HCT116 (cell line): Measurements from ENCODE around the gene DPP4. TPM values are rescaled to one million over a fixed set of nuclear protein-coding genes. Genes with fewer than 3 reads are reported as not detected.

Experiments used
- ATAC-seq: fragments of 200-7000 bp; cut with Tn5 transposase; 2 replicates; pipeline ENCODE4 v1.9.1; 2020; ENCODE audit warnings: mild to moderate bottlenecking, moderate library complexity
- BruUV-seq: library from RNA; stranded (reverse); fragments of 400-500 nt; replicated peaks from 2 replicates; lab custom pipeline; 2021; lab: Mats Ljungman, UMichigan
- CTCF ChIA-PET: fragments of 300-600 bp; sonication (Branson Sonifier 250); formaldehyde crosslinking; loops from one replicate; lab custom pipeline; 2021; ENCODE audit warnings: antibody characterized with exemption; lab: Charles Lee
- POLR2A ChIA-PET: fragments of 300-600, 350-600 bp; sonication (Branson Sonifier 250); formaldehyde crosslinking; loops from one replicate; lab custom pipeline; 2021; ENCODE audit warnings: antibody characterized with exemption; lab: Charles Lee
- RAD21 ChIA-PET, 2 experiments: fragments of 300-600 bp; sonication (Branson Sonifier 250); formaldehyde crosslinking; loops; one replicate each; lab custom pipeline; 2023; ENCODE audit warnings: low total read pairs in 2 of 2; ENCODE audit not compliant: uncharacterized antibody in 2 of 2, unreplicated experiment in 2 of 2, low non-redundant PET in 1 of 2; lab: Charles Lee
- DNase-seq: peaks from one replicate; pipeline ENCODE4 v3.0.0-alpha.2; 2010; ENCODE audit warnings: low read depth, low spot score
- H2AFZ ChIP-seq: fragments of 200-600 bp; shearing (Covaris generic), sonication (generic); 2 replicates; pipeline ENCODE4 v1.6.1; 2017; ENCODE audit warnings: low read depth, mixed run types, mixed read lengths, antibody characterized with exemption, low read length; ENCODE audit not compliant: poor library complexity, severe bottlenecking
- H3K27ac ChIP-seq: 2 replicates; pipeline ENCODE4 v1.5.1; 2012; ENCODE audit warnings: low read depth, low read length
- H3K27me3 ChIP-seq: fragments of 200-600 bp; sonication (generic); 2 replicates; pipeline ENCODE4 v1.6.1; 2016; ENCODE audit warnings: mixed run types, low read length, mixed read lengths; ENCODE audit not compliant: insufficient read depth
- H3K36me3 ChIP-seq, 2 experiments: fragments of 200-500 bp in 1 of 2; fragments of 200-600 bp in 1 of 2; sonication (Bioruptor generic) in 1 of 2; sonication (generic) in 1 of 2; 2 replicates each; pipeline versions ENCODE4 v1.5.1 to v1.6.1; 2014 to 2016; ENCODE audit warnings: low read length in 2 of 2, inconsistent platforms in 1 of 2, mixed read lengths in 1 of 2, mixed run types in 1 of 2; ENCODE audit not compliant: insufficient read depth in 2 of 2, control insufficient read depth in 1 of 2
- H3K4me1 ChIP-seq, 2 experiments: fragments of 200-600 bp in 1 of 2; sonication (generic) in 1 of 2; 2 replicates each; pipeline versions ENCODE4 v1.5.1 to v1.6.1; 2012 to 2017; ENCODE audit warnings: low read length in 2 of 2, inconsistent platforms in 1 of 2, mild to moderate bottlenecking in 1 of 2, mixed read lengths in 1 of 2, mixed run types in 1 of 2, moderate library complexity in 1 of 2; ENCODE audit not compliant: insufficient read depth in 2 of 2, control insufficient read depth in 1 of 2
- H3K4me2 ChIP-seq: fragments of 200-600 bp; sonication (generic); 2 replicates; pipeline ENCODE4 v1.6.1; 2017; ENCODE audit warnings: mixed run types, low read length, mixed read lengths
- H3K4me3 ChIP-seq, 2 experiments: fragments of 200-600 bp in 1 of 2; sonication (generic) in 1 of 2; replicated peaks in 1 of 2; 2 replicates each; pipeline ENCODE4 v1.5.1; 2011 to 2016; ENCODE audit warnings: low read length in 2 of 2, control low read depth in 1 of 2, low read depth in 1 of 2, mild to moderate bottlenecking in 1 of 2, mixed read lengths in 1 of 2, mixed run types in 1 of 2
- H3K79me2 ChIP-seq: fragments of 200-600 bp; sonication (generic); 2 replicates; pipeline ENCODE4 v1.6.1; 2017; ENCODE audit warnings: mild to moderate bottlenecking, mixed run types, low read length, moderate library complexity, mixed read lengths; ENCODE audit not compliant: insufficient read depth
- H3K9ac ChIP-seq: fragments of 200-600 bp; sonication (generic); 2 replicates; pipeline ENCODE4 v1.6.1; 2016; ENCODE audit warnings: low read length, mixed read lengths
- H3K9me2 ChIP-seq: fragments of 200-600 bp; sonication (generic), shearing (Covaris generic); 2 replicates; pipeline ENCODE4 v1.6.1; 2017; ENCODE audit warnings: mixed run types, mild to moderate bottlenecking, moderate library complexity; ENCODE audit not compliant: insufficient read depth
- H3K9me3 ChIP-seq, 2 experiments: fragments of 200-500 bp in 1 of 2; fragments of 200-600 bp in 1 of 2; sonication (Bioruptor generic) in 1 of 2; sonication (generic) in 1 of 2; 2 replicates each; pipeline ENCODE4 v1.6.1; 2014 to 2017; ENCODE audit warnings: low read length in 2 of 2, mixed read lengths in 2 of 2, inconsistent platforms in 1 of 2, low read depth in 1 of 2, mild to moderate bottlenecking in 1 of 2, mixed run types in 1 of 2, moderate library complexity in 1 of 2; ENCODE audit not compliant: control insufficient read depth in 1 of 2, insufficient read depth in 1 of 2
- H4K20me1 ChIP-seq: fragments of 200-600 bp; sonication (generic), shearing (Covaris generic); 2 replicates; pipeline ENCODE4 v1.6.1; 2017; ENCODE audit warnings: mixed run types, mild to moderate bottlenecking, moderate library complexity; ENCODE audit not compliant: insufficient read depth
- ATF3 ChIP-seq: IDR thresholded peaks from 2 replicates; pipeline ENCODE4 v1.6.1; 2012
- EGR1 ChIP-seq: IDR thresholded peaks from 2 replicates; pipeline ENCODE4 v1.6.1; 2012; ENCODE audit warnings: low read depth
- ELF1 ChIP-seq: IDR thresholded peaks from 2 replicates; pipeline ENCODE4 v1.6.1; 2012; ENCODE audit warnings: low read depth, borderline replicate concordance
- POLR2AphosphoS5 ChIP-seq: IDR thresholded peaks from 2 replicates; pipeline ENCODE4 v1.6.1; 2011; ENCODE audit warnings: mild to moderate bottlenecking, low read depth, low read length, moderate library complexity
- SP1 ChIP-seq: IDR thresholded peaks from 2 replicates; pipeline ENCODE4 v1.6.1; 2012; ENCODE audit warnings: low read depth
- YY1 ChIP-seq: IDR thresholded peaks from 2 replicates; pipeline ENCODE4 v1.6.1; 2011; ENCODE audit warnings: low read length, low read depth, moderate library complexity, mild to moderate bottlenecking; ENCODE audit not compliant: insufficient replicate concordance; ENCODE audit errors: extremely low read depth
- ZFX ChIP-seq: fragments of 450-650 bp; IDR thresholded peaks from 2 replicates; pipeline ENCODE4 v1.6.1; 2017
- ZNF274 ChIP-seq: fragments of 200-500 bp; sonication (Bioruptor generic); IDR thresholded peaks from 2 replicates; pipeline ENCODE4 v1.6.1; 2014; ENCODE audit warnings: mild to moderate bottlenecking, low read depth, low read length, inconsistent platforms
- intact Hi-C: fragments of 100-400 bp; cut with micrococcal nuclease; formaldehyde crosslinking; loops from 2 replicates; pipeline ENCODE4 v1.10.0; 2022
- total RNA-seq: library from RNA; stranded (reverse); gene quantifications from one replicate; pipeline ENCODE4 v1.2.1, GENCODE V29; 2021; ENCODE audit not compliant: unreplicated experiment
- TF ChIP-seq, protein P1 (sequence below): IDR thresholded peaks from 2 replicates; pipeline ENCODE4 v1.6.1; 2012; ENCODE audit warnings: low read depth
- TF ChIP-seq, protein P2 (sequence below): IDR thresholded peaks from 2 replicates; pipeline ENCODE4 v1.6.1; 2012
- TF ChIP-seq, protein P3 (sequence below), 3 experiments: fragments of 200-600 bp in 1 of 3; sonication (generic) in 1 of 3; IDR thresholded peaks in 2 of 3; conservative IDR thresholded peaks in 1 of 3; 2 replicates each; pipeline ENCODE4 v1.5.1; 2012 to 2017; ENCODE audit warnings: low read depth in 2 of 3, low read length in 2 of 3, antibody characterized with exemption in 1 of 3, borderline replicate concordance in 1 of 3, control low read depth in 1 of 3, mild to moderate bottlenecking in 1 of 3, mixed read lengths in 1 of 3, mixed run types in 1 of 3, moderate library complexity in 1 of 3; ENCODE audit not compliant: insufficient read depth in 1 of 3

DPP4 gene
- total RNA-seq, 1 experiment from 2014 or later: 3.6 TPM

DNA sequence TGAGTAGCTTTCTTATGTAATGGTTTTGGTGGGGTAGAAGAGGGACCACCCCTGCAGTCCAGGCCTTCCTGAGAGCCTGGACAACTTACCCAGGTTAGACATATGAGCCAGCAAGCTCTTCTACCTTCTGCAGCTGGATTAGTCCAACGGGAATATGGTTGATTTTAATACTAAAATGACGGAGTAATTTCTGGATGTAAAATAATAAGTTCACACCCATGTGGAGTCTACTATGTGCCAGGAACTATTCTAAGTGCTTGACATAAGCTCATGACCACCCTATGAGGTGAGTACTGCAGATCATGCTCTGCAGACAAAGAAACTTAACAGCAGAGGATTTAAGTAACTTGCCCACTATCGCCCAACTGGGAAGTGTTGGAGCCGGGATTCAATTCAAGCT is 45.5 kb downstream of the DPP4 start:
- H3K4me3 ChIP-seq: no peak overlapping the region
- H3K27me3 ChIP-seq: no peaks in the 10 kb centered on the region
- no peaks in the 10 kb centered on the region for H3K9me2 ChIP-seq
- no peak overlapping the region for H2AFZ ChIP-seq
- H3K79me2 ChIP-seq: no peaks in the 10 kb centered on the region
- no peak overlapping the region for H3K9ac ChIP-seq
- no peaks in the 10 kb centered on the region for H4K20me1 ChIP-seq
- ChIA-PET POLR2A (no interaction called here), CTCF (no interaction called here), RAD21 (no interaction called here)
- no peaks in the 10 kb centered on the region for H3K9me3 ChIP-seq
- no peak overlapping the region for H3K27ac ChIP-seq
- intact Hi-C loops: no loop called here
- DNase-seq: no peak
- ATAC-seq: no peak
- peak overlapping the region; percentile 46; the same call in 1 of the 2 replicates for H3K4me2 ChIP-seq
- peaks cover 30 to 35% of the 10 kb centered on the region in 2 experiments for H3K4me1 ChIP-seq
- BruUV-seq: no TSS peak
- TF ChIP-seq, protein P1, sequence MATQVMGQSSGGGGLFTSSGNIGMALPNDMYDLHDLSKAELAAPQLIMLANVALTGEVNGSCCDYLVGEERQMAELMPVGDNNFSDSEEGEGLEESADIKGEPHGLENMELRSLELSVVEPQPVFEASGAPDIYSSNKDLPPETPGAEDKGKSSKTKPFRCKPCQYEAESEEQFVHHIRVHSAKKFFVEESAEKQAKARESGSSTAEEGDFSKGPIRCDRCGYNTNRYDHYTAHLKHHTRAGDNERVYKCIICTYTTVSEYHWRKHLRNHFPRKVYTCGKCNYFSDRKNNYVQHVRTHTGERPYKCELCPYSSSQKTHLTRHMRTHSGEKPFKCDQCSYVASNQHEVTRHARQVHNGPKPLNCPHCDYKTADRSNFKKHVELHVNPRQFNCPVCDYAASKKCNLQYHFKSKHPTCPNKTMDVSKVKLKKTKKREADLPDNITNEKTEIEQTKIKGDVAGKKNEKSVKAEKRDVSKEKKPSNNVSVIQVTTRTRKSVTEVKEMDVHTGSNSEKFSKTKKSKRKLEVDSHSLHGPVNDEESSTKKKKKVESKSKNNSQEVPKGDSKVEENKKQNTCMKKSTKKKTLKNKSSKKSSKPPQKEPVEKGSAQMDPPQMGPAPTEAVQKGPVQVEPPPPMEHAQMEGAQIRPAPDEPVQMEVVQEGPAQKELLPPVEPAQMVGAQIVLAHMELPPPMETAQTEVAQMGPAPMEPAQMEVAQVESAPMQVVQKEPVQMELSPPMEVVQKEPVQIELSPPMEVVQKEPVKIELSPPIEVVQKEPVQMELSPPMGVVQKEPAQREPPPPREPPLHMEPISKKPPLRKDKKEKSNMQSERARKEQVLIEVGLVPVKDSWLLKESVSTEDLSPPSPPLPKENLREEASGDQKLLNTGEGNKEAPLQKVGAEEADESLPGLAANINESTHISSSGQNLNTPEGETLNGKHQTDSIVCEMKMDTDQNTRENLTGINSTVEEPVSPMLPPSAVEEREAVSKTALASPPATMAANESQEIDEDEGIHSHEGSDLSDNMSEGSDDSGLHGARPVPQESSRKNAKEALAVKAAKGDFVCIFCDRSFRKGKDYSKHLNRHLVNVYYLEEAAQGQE: no peak
- TF ChIP-seq ATF3 (no peak), SP1 (no peak), EGR1 (no peak), ELF1 (no peak), POLR2AphosphoS5 (no peak), ZFX (no peak), YY1 (no peak), ZNF274 (no peak)
- TF ChIP-seq, protein P2, sequence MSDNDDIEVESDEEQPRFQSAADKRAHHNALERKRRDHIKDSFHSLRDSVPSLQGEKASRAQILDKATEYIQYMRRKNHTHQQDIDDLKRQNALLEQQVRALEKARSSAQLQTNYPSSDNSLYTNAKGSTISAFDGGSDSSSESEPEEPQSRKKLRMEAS: no peak
- TF ChIP-seq, protein P3, sequence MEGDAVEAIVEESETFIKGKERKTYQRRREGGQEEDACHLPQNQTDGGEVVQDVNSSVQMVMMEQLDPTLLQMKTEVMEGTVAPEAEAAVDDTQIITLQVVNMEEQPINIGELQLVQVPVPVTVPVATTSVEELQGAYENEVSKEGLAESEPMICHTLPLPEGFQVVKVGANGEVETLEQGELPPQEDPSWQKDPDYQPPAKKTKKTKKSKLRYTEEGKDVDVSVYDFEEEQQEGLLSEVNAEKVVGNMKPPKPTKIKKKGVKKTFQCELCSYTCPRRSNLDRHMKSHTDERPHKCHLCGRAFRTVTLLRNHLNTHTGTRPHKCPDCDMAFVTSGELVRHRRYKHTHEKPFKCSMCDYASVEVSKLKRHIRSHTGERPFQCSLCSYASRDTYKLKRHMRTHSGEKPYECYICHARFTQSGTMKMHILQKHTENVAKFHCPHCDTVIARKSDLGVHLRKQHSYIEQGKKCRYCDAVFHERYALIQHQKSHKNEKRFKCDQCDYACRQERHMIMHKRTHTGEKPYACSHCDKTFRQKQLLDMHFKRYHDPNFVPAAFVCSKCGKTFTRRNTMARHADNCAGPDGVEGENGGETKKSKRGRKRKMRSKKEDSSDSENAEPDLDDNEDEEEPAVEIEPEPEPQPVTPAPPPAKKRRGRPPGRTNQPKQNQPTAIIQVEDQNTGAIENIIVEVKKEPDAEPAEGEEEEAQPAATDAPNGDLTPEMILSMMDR (IDR thresholded peaks at IDR 0.05 in 2 of 3, conservative IDR thresholded peaks at IDR 0.05 in 1 of 3; ENCODE audit: borderline replicate concordance in 1 of 3, insufficient read depth in 1 of 3, low read depth in 2 of 3, low read length in 2 of 3): no peak
- H3K36me3 ChIP-seq: no peaks in the 10 kb centered on the region
